GM18907 (cell line): ENCODE results near the gene PIP5K1B.

Experiments
- ATAC-seq: cut with Tn5 transposase; IDR thresholded peaks from one replicate; pipeline ENCODE4 v1.9.1; 2021; ENCODE audit warnings: mild to moderate bottlenecking, moderate library complexity; ENCODE audit not compliant: unreplicated experiment

The PIP5K1B gene

DNA sequence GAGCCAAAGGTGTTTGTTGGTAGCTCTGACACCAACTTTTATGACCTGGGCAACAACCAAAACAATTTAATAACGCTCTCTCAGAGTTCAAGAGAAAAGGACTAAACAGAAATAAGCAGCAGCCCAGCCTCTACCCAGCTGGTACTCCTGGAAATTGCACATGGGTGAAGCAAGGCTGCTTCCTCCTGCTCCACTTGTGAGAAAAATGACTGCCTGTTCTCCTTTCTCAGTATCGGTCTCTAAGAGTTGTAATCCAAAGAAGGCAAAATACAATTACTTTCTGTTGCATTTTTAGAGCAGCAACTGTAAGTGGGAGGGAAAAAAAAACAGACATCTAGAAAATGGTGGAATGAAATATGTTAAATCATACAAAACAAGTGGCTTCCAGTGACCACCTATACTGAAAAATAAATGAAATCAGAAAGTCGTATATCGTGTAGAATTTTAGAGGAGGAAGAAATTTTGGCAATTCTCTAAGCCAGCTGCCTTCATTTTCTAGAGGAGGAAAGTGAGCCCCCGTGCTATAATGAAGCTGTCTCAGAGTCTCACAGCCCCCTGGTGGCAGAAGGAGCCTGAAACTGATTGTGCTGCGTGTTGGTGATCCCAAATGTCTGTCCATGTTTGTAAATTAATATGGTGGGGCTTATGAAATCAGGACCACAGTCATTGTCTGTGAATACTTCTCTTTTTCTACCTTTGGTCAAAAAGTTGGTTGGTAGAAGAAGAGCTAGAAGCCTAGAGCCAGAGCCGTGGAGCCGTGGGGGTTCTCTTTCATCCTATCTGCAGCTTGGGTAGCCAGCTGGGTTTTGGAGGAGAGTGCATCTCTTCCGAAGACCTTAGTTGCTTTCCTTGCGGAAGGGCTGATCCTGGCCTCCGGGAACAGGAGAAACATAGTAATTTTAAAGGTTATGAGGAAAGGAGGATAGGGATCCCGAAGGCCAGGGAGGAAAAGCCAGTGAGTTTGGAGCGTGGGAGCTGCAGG, 139.9 kb downstream of the PIP5K1B start:
- peak; percentile 57 for ATAC-seq

DNA sequence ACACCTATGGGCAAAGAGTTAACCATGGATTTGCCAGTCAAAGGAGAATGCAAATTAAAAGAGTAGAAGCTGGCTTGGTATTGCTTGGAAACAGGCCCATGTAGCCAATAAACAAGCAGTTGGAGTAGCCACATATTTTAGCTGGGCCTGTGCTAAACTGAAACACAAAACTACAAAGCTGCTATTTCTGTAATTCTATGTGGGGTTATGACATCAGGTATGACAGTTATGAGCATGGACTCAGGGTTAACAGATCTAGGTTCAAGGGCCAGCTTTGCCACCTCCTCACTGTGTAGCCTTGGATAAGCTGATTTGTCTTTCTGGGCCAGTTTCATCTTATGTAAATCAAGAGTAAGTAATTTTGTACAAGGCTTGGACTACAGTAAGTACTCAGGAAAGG, 142.7 kb downstream of the PIP5K1B start:
- no peak for ATAC-seq

DNA sequence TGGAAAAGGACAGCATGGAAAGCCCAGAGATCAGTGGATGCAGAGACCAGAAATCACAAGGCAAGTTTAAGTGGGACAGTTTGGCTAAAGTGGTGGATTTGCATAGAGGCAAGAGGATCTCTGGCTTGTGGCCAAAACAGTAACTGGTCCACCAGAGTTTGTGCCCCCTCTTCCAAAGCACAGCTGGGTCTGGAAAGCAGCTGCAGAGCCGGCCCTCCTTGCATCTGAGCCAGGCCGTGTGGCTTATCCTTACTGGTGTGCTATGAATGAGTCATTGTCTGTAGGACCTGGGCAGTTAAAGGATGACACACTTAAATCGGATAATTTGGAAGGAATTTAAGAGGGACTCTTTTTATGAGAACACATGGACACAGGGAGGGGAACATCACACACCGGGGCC, 146.6 kb downstream of the PIP5K1B start:
- ATAC-seq = no peak

DNA sequence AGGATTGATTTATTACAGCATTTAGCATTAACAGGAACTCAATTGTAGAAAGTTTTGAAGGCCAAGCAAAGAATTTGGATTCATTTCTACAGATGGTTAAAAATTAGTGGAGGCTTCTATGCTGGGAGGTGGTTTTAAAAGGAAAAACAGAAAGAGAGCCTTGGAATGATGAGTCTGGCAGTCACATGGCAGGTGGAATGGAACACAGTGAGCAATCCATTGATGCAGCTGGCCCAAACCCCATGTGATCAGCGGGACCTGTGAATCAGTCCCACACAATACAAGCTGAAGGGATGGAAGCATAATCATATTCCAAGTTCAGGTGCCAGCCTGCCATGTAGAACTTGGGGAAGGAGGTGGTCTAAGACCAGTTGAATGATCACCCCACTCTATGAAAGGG, 147.9 kb downstream of the PIP5K1B start:
- no peak for ATAC-seq

DNA sequence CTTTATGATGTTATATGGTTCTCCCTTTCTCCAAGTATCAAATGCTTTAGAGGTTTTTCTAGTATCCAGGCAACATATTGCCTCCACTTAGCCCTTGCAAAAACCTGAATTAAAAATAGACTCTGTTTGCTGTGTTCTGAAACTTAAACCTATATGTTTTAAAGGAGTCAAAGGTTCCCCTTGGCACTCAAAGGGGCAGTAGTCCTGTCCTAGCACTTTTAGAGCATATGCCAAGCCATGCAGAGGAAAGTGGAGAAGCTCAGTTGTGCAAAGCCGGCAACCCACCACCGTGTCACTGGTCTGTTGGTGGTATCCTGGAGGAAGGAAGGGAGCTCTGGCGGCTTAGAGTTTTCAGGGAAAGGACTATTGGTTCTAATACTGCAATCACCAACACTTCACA, 154.3 kb downstream of the PIP5K1B start:
- ATAC-seq = no peak

DNA sequence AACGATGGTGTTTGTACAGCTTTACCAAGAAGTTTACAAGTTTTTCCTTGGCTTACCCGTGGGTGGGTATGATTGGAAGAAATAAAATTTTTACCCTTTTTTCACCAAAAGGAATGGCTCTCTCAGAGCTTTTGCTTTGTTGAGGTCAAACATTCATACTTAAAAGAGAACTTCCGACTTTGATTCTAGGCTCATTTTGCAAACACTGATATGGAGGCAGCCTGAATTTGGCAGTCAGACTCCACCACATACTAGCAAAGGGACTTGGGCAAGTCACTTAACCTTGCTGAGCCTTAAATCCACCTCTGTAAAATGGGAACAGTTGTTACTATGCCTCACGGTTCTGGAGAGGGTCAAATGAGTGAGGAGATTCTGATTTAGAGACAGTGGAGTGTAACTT, 155.4 kb downstream of the PIP5K1B start:
- no peak for ATAC-seq

DNA sequence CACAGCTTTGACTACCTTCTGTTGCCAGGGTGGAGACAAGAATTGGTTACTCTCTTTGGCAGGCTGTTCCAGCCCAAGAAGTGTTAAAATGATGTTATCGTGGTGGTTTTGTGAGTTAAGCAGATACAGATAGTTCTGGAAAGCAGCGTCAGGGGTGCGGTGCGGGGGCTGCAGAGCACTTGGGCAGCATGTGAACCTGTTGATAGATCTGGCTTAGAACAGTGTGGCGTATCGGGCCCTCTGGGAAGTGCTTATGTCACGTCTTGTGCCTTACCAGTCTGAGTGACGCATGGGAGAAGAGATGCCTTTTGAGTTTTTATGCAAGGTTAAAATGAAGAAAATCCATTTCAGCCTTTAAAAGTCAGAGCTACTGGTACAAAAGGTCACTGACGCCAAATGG, 156.4 kb downstream of the PIP5K1B start:
- ATAC-seq = no peak

DNA sequence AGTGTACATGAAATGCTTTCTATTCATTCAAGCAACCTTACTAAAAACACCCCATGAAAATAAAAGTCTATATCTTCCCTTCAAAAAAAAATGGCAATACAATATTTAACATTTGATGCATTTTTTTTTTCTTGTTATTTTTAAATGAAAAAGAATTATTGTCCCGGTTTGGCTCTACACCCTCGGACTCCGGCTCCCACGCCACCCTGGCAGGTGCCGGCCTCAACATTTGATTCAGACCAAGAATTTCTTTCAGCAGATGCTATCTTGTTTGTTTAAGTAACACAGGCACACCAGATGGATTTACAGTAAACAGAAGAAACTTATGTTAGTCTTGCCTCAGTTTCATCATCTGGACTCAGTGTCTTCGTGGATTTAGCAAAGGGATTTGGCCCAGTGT, 162.0 kb downstream of the PIP5K1B start:
- no peak for ATAC-seq

DNA sequence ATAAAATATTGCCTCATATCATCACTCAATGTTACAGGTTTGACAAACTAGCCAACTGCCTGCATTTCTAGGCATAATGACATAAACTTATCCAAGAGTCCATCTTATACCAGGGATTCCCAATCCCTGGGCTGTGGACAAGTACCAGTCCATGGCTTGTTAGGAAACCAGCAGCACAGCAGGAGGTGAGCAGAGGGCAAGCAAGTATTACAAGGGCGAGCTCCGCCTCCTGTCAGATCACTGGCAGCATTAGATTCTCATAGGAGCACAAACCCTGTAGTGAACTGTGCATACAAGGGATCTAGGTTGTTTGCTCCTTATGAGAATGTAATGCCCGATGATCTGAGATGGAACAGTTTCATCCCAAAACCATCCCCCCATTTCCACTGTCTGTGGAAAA, 164.0 kb downstream of the PIP5K1B start:
- no peak for ATAC-seq

DNA sequence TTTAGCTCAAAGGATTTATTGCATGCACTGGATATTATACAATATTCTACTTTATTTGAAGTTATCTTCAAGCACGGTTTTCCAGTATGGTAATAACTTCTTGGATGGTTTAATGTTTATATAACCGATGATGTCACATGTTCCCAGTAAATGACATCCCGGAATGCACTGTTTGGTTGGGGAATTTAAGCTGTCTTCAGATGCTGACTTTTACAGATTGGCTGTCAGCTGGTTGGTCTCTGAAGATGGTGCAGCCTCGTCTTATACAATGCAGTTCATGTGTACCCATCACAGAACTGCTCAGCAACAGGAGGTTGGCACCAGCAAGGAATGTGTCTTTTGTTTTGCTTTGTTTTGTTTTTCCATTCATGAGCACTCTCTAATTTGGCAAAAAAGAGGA, 165.0 kb downstream of the PIP5K1B start:
- no peak for ATAC-seq

DNA sequence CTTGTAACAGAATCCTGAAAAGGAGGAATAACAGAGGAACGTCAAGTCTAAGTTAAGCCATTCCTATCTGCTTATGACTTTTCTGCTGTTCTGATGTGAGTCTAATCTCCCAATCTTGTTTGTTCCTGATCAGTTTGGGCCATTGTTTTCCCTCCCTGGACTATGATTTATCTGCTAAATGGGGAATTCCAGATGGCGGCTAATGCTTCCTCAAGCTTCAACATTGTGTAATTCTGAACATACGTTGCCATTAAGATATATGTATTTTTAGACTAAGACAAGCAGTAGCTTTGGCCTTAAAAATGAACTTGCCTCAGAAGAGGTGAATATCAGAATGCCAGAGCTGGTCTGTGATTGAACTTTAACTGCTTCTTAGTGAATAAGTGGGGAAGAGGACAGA, 166.2 kb downstream of the PIP5K1B start:
- ATAC-seq = no peak

DNA sequence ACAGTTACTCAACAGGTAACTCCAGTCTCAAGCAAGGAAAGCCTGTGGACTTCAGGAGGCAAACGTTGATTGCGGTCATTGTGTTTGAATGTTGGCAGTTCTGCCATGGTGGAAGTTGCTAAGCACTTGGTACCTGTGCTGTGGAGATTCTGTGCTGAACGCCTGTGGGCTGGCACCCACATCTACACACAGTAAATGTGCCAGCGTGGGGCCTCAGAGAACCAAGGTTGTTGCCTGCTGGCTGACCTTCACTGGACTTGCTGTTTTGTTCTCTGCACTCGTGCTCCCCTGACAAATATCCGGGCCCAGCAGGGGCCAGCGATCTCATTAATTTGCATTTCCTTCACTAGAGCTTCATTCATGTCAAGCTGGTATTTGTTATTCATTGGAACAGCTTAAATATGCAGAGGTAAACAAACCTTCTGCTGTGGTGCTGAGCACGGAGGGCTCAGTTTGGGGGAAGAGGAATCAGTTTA, 167.0 kb downstream of the PIP5K1B start:
- no peak for ATAC-seq

DNA sequence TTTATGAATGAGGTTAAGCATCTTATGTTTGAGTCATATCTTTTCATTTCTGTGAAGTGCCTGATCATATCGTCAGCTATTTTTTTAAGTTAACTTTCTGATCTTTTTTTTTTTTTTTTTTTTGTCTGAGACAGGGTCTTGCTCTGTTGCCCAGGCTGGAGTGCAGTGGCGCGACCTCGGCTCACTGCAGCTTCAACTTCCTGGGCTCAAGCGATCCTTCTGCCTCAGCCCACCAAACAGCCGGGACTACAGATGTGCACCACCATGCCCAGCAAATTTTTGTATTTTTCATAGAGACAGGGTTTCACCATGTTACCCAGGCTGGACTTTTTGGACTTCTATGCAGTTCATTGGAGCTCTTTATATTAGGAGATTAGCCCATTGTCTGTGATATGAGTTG, 168.1 kb downstream of the PIP5K1B start:
- no peak for ATAC-seq

DNA sequence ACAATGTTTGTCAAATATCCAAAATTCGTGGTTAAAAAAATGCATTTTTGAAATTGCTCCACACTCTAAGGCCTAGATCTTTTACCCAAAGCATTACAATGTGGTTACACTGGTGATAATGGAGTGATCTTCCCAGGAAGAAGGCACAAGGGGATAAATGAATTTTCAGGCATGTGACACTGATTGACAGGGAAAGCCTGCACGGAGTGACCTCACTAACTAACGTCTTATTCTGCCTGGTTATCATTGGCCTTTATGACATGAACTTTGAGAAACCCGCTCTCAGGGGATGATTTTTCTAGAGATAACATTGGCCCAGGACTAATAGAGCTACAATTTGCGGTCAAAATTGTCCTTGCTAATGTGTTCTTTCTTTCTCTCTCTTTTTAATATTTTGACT, 171.2 kb downstream of the PIP5K1B start:
- no peak for ATAC-seq

DNA sequence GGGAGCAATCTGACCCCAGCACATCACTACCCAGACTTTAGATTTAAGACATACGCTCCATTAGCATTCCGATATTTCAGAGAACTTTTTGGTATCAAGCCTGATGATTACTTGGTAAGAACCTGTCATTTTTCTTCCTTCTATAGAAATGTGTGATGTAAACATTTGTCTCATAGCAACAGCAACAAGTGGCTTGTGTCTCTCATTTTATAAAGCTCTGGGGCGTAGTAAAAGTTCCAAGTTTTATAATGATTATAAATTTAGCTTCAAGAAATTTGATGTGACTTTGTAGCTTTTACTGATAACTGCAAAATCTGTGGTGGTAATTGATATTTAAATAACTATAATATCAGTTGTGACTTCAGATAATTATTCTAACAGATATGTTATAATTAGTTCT, 171.6 kb downstream of the PIP5K1B start:
- no peak for ATAC-seq

DNA sequence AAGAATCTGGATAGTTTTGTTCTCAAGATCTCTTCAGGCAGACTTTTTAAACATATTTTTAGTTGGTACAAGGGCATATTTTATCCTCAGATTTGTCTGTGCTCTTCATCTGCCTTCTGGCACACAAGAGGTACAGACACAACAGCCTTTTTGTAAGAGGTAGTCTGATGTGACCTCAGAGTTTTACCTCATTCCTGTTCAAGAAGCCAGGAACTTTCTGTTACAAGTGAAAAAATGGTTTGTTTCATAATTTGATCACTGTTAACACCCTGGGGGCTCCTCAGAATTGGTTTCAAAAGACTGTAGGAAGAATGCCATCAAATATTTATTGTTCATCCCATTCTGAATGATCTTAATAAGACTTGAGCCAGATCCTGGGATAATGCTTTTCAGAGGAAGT, 172.2 kb downstream of the PIP5K1B start:
- no peak for ATAC-seq

DNA sequence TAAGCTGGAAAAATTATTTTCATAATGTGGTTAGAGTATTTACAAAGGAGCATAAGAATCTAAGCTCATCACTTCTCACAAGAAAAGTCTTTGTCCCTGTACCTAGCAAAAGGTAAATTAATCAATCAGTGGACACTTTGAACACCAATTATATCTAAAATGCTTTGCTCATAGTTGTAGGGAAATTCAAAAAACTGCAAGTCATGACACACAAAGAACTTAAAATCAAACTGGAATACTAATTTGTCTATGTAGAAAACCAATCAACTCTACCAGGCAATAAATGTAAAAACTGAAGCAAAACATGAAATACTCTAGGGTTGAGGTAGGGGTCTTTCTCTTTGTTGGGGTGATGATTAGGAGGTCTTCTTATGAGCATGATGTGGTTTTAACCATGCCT, 173.4 kb downstream of the PIP5K1B start:
- no peak for ATAC-seq

DNA sequence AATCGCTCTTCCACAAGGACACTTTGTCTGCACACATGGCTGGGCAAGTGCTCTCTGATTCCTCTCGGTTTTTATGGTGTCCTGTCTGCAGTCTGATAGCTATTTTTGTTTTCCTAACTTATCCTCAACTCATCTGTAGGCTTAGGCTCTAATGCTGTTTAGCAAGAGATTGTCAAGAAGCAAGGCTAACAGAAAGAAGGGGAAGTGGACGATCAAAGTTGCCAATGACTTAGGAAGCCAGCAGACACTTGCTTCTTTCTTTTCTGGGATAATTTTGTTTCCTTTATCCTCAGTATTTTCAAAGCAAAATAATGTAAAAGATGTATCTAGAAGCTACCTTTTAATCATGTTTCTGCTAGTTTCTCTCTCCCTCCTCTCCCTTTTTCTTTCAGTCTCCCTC, 178.2 kb downstream of the PIP5K1B start:
- ATAC-seq = no peak

DNA sequence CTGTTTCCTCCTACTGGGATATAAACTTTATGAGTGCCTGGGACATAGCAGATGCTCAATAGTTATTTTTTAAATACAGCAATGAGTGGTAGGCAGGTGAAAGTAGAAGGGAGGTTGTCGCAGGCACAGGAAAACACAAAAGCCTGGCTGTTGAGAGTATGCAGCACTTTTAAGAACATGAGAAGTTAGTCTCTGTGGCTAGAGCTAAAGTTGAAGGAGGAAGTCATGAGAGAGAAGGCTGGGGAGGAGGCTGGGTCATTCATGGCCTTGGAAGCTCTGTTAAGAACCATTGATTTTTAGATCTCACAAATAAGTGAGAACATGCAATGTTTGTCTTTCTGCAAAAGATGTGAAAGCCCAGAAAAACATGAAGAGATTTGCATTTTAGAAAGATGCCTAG, 182.2 kb downstream of the PIP5K1B start:
- peak; percentile 64 for ATAC-seq

DNA sequence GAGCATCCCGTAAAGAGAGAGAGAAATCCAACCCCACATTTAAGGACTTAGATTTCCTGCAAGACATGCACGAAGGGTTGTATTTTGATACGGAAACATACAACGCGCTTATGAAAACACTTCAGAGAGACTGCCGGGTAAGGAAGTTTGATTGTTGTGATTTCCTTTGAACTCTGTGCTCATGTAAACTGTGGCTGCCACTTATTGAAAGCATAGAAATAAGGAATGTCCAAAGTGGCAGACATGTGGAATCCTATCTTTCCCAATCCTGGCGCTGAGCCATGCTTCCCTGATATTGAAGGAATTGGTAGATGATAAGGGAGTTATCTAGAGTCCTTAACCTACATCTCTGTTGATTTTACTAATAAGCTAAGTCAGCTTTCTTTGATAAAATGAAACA, 189.5 kb downstream of the PIP5K1B start:
- no peak for ATAC-seq

DNA sequence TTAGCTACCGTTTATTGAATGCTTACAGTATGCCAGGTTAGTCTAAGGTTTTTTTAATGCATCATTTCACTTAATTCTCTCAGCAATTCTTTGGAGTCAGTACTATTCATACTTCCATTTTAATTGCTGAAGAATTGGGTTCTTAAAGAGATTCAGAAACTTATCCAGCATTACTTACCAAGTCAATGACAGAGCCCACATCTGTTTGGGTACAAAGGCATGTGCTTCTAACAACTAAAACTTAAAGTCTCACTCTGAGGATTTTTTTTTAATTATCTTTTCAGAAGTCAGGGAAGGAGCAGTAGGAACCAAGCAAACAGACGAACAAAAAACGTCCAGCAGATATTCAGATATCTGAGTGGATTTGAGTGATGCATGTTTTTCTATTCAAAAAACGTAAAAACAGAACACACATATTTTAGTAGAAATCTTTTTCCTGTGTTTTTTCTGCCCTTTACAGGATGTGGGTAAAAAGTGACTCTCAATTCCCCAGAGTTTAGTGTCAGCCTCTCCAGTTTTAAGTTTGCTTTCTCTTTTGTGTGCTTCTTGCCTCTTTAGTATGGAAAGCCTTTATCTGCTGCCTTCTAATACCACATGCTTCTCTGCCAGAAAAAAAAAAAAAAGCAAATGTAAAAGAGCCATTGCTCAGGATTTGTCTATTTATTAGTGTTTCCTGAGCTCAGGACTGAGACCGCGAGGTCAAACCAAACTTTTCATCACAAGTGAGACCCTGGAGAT, 190.9 kb downstream of the PIP5K1B start:
- ATAC-seq = peak; percentile 87

DNA sequence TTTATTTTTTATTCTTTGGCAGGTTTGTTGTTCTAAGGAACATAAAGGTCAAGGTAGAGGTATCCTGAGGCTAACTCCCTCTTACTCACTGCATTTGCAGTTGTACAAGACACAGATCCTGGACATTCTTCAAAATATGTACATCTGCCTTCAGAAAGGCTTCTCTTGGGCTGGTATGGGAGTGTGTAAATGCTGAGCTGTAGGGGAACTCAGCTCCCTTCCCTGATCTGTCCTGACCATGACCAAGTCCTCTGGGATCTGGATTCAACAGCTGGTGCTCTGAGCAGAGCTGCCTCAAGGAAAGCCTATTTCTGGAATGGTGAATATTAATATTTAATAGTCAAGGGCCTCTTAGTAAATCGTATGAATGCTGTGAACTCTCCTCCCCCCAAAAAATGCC, 191.4 kb downstream of the PIP5K1B start:
- ATAC-seq = peak; percentile 6
